ENCODE results near the gene PCP2.
A peak's percentile ranks its signal among the peaks of the same experiment; 100 is the strongest.

DNA sequence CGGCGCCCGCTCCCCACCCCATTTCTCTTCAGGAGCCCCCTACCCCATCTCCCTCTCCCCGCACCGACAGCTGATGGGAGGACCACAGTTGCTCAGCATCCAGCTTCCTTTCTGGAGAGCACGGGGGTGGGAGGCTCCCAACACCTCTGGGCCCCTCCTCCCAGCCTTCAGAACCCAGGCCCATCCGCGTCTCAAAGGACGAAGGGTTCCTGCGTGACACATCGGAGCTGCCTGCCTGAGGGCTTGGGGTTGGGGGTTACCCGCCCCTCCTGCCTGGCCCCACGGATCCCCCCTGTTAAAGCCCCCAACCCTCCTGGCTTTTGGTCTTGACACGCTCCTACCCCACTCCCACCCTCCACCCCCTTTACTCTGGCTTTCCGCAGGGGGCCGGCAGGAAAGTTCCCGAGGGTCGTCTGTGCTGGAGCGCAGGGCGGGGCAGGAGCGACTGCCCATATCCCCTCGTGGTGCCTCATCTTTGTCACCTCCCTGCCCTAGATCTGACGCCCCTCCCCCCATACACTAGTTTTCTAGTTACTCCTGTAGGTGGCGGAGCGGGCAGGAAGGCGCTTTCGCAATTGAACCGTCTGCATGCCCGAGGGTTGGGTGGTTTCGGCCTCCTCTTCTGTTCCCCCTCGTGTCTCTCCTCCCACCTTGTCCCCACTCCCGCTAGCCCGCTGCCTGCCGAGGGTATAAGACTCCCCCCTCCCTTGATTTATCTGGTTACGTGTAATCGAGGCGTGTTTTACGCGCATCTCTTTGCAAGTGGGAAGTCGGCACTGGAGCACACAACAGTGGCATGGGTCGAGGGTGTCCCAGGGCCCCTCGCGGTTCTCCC lies 48.0 kb upstream of the PCP2 start:
- TF ChIP-seq CTCF (IDR thresholded peaks at IDR 0.05) (peak; percentile 14 to 62 (median 32)), POLR2A (IDR thresholded peaks at IDR 0.05) (no peak)

Measured in uterus (tissue), 2 donors.